ENCODE data around the gene SYNGR3. TPM values are rescaled to one million over a fixed set of nuclear protein-coding genes. Genes with fewer than 3 reads are reported as not detected.

The SYNGR3 gene
- polyA plus RNA-seq, 2 of the 4 experiments (the other 2 are of a cell fraction): 4.1 to 4.9 TPM

- H3K4me1 ChIP-seq: peaks cover 31% of the 10 kb centered on the region
- CTCF ChIA-PET: interaction anchor here (0.6 to 7.8 kb wide), 18 partner anchors 8 to 198 kb away, joined by 3 to 117 read pairs (median 4); partner anchors contain the start of genes NTHL1, PKD1 and TSC2
- ATAC-seq (no peak), FAIRE-seq (no peak), DNase-seq (ENCODE audit: low read depth in 1 of 2, low spot score in 1 of 2) (no peak)
- peak overlapping the region; percentile 92; the same call in 2 of the 3 replicates for H3K4me2 ChIP-seq
- H3K4me3 ChIP-seq: no peak overlapping the region
- peak overlapping the region; percentile 89 to 97; a peak in 5 of 6 replicates for H3K27ac ChIP-seq
- H3K9me3 ChIP-seq: no peaks in the 10 kb centered on the region
- POLR2A ChIA-PET: interaction anchor here (2.7 kb wide), 1 partner anchor 131 kb away, joined by 19 read pairs; the partner anchor contains the start of gene TRAF7
- TF ChIP-seq MAX (IDR thresholded peaks at IDR 0.05) (no peak), EP300 (IDR thresholded peaks at IDR 0.05) (no peak), POLR2A (IDR thresholded peaks at IDR 0.05; ENCODE audit: low read length) (no peak), E2F6 (IDR thresholded peaks at IDR 0.05; ENCODE audit: borderline replicate concordance, low read depth) (no peak), SMC3 (IDR thresholded peaks at IDR 0.05) (no peak), ZNF302 (CRISPR knock-in tag; IDR thresholded peaks at IDR 0.05) (no peak), HES2 (IDR thresholded peaks at IDR 0.05) (no peak)
- WGBS (ENCODE audit: missing lambda C conversion rate): 91% methylated on average over 12 of the region's 12 CpGs
Observed at GRCh38 chr16:2024032-2024420, 34.3 kb downstream of the SYNGR3 start.

GRCh38 chr16:2025251-2025650 lies 35.5 kb downstream of the SYNGR3 start:
- DNase-seq (ENCODE audit: low read depth in 1 of 2, low spot score in 1 of 2) (no peak), ATAC-seq (no peak), FAIRE-seq (no peak)
- Histone ChIP-seq H3K27ac (peak overlapping the region; percentile 11 to 88; a peak in 3 of 6 replicates), H3K4me1 (peaks cover 31% of the 10 kb centered on the region), H3K4me2 (no peak overlapping the region), H3K9me3 (no peaks in the 10 kb centered on the region), H3K4me3 (no peak overlapping the region)
- CTCF ChIA-PET: interaction anchor here (0.6 to 7.8 kb wide), 9 partner anchors 9 to 425 kb away, joined by 3 to 117 read pairs (median 4); partner anchors contain the start of genes ECI1 and PKD1
- WGBS (ENCODE audit: missing lambda C conversion rate): 95% methylated on average over 7 of the region's 14 CpGs
- POLR2A ChIA-PET: no interaction called here
- no peak for TF ChIP-seq HOXA7 (CRISPR knock-in tag; IDR thresholded peaks at IDR 0.05)
- no peak for TF ChIP-seq CHD2 (IDR thresholded peaks at IDR 0.05; ENCODE audit: low read length, partially characterized antibody)
- no peak for TF ChIP-seq MAFK (IDR thresholded peaks at IDR 0.05; ENCODE audit: partially characterized antibody)
- TF ChIP-seq KDM5A (IDR thresholded peaks at IDR 0.05): no peak
- TF ChIP-seq PHF8 (IDR thresholded peaks at IDR 0.05; ENCODE audit: borderline replicate concordance, low read depth): no peak
- TF ChIP-seq HOXB13 (CRISPR knock-in tag; IDR thresholded peaks at IDR 0.05; ENCODE audit: low read depth): no peak
- no peak for TF ChIP-seq JUN (IDR thresholded peaks at IDR 0.05)
- no peak for TF ChIP-seq MYC (IDR thresholded peaks at IDR 0.05; ENCODE audit: borderline replicate concordance, low read length)
- no peak for TF ChIP-seq CBX8 (IDR thresholded peaks at IDR 0.05)
- no peak for TF ChIP-seq KDM1A (IDR thresholded peaks at IDR 0.05; ENCODE audit: low read depth)
- TF ChIP-seq HDAC2 (IDR thresholded peaks at IDR 0.05): no peak
- TF ChIP-seq EP300 (IDR thresholded peaks at IDR 0.05): no peak
- no peak for TF ChIP-seq POLR2AphosphoS2 (conservative IDR thresholded peaks at IDR 0.05; ENCODE audit: low read length)
- TF ChIP-seq RARB (CRISPR knock-in tag; IDR thresholded peaks at IDR 0.05): no peak
- TF ChIP-seq FOXS1 (CRISPR knock-in tag; IDR thresholded peaks at IDR 0.05): no peak
- no peak for TF ChIP-seq BHLHE40 (IDR thresholded peaks at IDR 0.05; ENCODE audit: low read depth, low read length)
- no peak for TF ChIP-seq HMGXB4 (CRISPR knock-in tag; IDR thresholded peaks at IDR 0.05; ENCODE audit: borderline replicate concordance)
- TF ChIP-seq HEYL (CRISPR knock-in tag; IDR thresholded peaks at IDR 0.05): no peak
- no peak for TF ChIP-seq NR3C1 (IDR thresholded peaks at IDR 0.05)
- TF ChIP-seq NPAS2 (CRISPR knock-in tag; IDR thresholded peaks at IDR 0.05; ENCODE audit: borderline replicate concordance): no peak

Measured in A549 (cell line).